HepG2 (cell line): ENCODE data around the gene NUDT2. TPM values are rescaled to one million over a fixed set of nuclear protein-coding genes. Genes with fewer than 3 reads are reported as not detected.
A peak's percentile ranks its signal among the peaks of the same experiment; 100 is the strongest.

Experiments used
- ATF2 ChIP-seq: sonication (generic); formaldehyde crosslinking; IDR thresholded peaks from 2 replicates; pipeline ENCODE4 v1.4.0; 2020; ENCODE audit warnings: missing genetic modification reagents
- ATF7-NPFF ChIP-seq: sonication (generic); formaldehyde crosslinking; IDR thresholded peaks from 2 replicates; pipeline ENCODE4 v1.8.1; 2023; ENCODE audit warnings: mild to moderate bottlenecking, low read depth, missing genetic modification reagents, moderate library complexity
- GFI1 ChIP-seq: sonication (generic); formaldehyde crosslinking; IDR thresholded peaks from 2 replicates; pipeline ENCODE4 v1.5.0; 2020; ENCODE audit warnings: missing genetic modification reagents, mild to moderate bottlenecking, borderline replicate concordance
- GZF1 ChIP-seq: sonication (generic); formaldehyde crosslinking; IDR thresholded peaks from 2 replicates; pipeline ENCODE4 v1.5.1; 2020; ENCODE audit warnings: mild to moderate bottlenecking, missing genetic modification reagents
- NR2C2 ChIP-seq: sonication (generic); formaldehyde crosslinking; IDR thresholded peaks from 2 replicates; pipeline ENCODE4 v1.4.0; 2020; ENCODE audit warnings: missing genetic modification reagents, mild to moderate bottlenecking, moderate library complexity, borderline replicate concordance
- RXRA ChIP-seq: sonication (generic); formaldehyde crosslinking; IDR thresholded peaks from 2 replicates; pipeline ENCODE4 v1.5.1; 2020; ENCODE audit warnings: missing genetic modification reagents
- SP1 ChIP-seq, 2 experiments: fragments of 450-650 bp in 1 of 2; sonication (generic) in 1 of 2; formaldehyde crosslinking in 1 of 2; IDR thresholded peaks; 2 replicates each; pipeline versions ENCODE4 v1.4.0 to v1.6.1; 2016 to 2020; ENCODE audit warnings: missing genetic modification reagents in 1 of 2
- ZFP90 ChIP-seq: sonication (generic); formaldehyde crosslinking; IDR thresholded peaks from 2 replicates; pipeline ENCODE4 v1.8.0; 2022; ENCODE audit warnings: missing genetic modification reagents, mild to moderate bottlenecking, inconsistent platforms, borderline replicate concordance
- ZNF350 ChIP-seq: sonication (generic); formaldehyde crosslinking; IDR thresholded peaks from 2 replicates; pipeline ENCODE4 v1.4.0; 2020; ENCODE audit warnings: mild to moderate bottlenecking, low read depth, missing genetic modification reagents, borderline replicate concordance
- ZNF687 ChIP-seq: sonication (generic); formaldehyde crosslinking; IDR thresholded peaks from 2 replicates; pipeline ENCODE4 v1.5.1; 2020; ENCODE audit warnings: mild to moderate bottlenecking, missing genetic modification reagents, moderate library complexity
- ZNF7 ChIP-seq: IDR thresholded peaks from 2 replicates; pipeline ENCODE4 v1.6.1; 2016; ENCODE audit warnings: missing biosample characterization, missing genetic modification reagents
- ZNF749 ChIP-seq: sonication (generic); formaldehyde crosslinking; IDR thresholded peaks from 2 replicates; pipeline ENCODE4 v1.8.0; 2022; ENCODE audit warnings: mild to moderate bottlenecking, missing genetic modification reagents, moderate library complexity, borderline replicate concordance
- polyA plus RNA-seq, 8 experiments: library from polyadenylated mRNA; depleted of rRNA in 3 of 8; stranded (reverse) in 7 of 8; unstranded in 1 of 8; fragments of >200 nt; fragmentation: Illumina TruSeq in 4 of 8; extraction: Trizol in 4 of 8; gene quantifications; 2 replicates each; pipeline versions ENCODE4 v1.2.1 to v1.2.3, GENCODE V29; 2011 to 2016; ENCODE audit warnings: low read depth in 4 of 8, missing spikeins in 1 of 8, mixed read lengths in 1 of 8; ENCODE audit not compliant: insufficient read depth in 1 of 8
- total RNA-seq, 5 experiments: library from RNA; depleted of rRNA; stranded (reverse); fragments of >200 nt; fragmentation: Illumina TruSeq; extraction: Trizol; gene quantifications; 2 replicates each; pipeline ENCODE4 v1.2.3, GENCODE V29; 2016; ENCODE audit warnings: low read depth in 1 of 5
- TF ChIP-seq, protein P1 (sequence below): sonication (generic); formaldehyde crosslinking; IDR thresholded peaks from 2 replicates; pipeline ENCODE4 v1.8.1; 2023; ENCODE audit warnings: mild to moderate bottlenecking, inconsistent platforms, moderate library complexity, missing genetic modification reagents, borderline replicate concordance
- TF ChIP-seq, protein P2 (sequence below), 2 experiments: IDR thresholded peaks; 2 replicates each; pipeline ENCODE4 v1.6.1; 2011 to 2012; ENCODE audit warnings: low read length in 2 of 2, borderline replicate concordance in 1 of 2, low read depth in 1 of 2, mild to moderate bottlenecking in 1 of 2, moderate library complexity in 1 of 2
- TF ChIP-seq, protein P3 (sequence below): IDR thresholded peaks from 2 replicates; pipeline ENCODE4 v1.6.1; 2018; ENCODE audit warnings: missing genetic modification reagents

NUDT2 gene
- total and polyA plus RNA-seq, 2 of the 13 experiments (the other 11 are each of a cell fraction or from before 2014, with no cell fraction given), result 19.9 to 24.6 TPM

DNA sequence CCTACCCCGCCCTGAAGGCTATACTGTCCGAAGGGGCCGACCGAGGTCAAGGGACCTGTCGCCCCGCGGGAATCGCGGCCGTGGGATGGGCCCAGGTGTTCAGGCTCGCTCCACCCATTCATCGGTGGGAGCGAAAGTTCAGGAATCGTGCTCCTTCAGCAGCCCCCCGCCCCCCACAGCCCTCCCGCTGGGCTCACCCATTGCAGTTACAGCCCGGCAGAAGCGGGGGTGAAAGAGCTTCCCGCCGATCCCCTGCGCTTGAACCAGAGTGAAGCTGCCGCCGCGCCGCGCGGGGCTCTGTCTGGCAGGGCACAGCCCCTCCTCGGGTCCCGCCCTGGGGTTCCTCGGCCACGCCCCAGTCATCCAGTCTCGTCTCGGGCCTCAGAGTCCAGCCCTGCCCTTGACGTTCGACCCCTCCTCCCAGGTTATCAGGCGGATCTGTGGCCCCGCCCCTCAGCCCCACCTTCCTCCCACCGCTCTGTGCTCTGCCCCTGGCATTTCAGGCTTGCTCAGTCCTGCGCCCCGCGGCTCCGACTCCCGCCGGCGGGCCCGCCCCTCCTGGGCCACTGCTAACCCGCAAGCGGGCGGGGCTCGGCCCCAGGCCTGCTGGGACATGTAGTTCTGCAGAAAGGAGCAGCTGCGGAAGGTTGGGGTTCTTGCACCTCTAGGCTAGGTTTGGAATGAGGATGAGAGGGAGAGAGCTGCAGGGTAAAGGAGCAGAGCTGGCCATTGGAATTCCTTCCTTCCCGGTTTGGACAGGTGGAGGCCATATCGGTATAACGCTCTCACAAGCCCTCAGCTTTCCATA, 47.4 kb downstream of the NUDT2 start, which contains the start of gene MYORG (continued):
- peak; percentile 69 for TF ChIP-seq GFI1 (CRISPR knock-in tag)
- TF ChIP-seq ATF7-NPFF (CRISPR knock-in tag), result peak; percentile 23; the same call in 1 of the 2 replicates
- TF ChIP-seq, protein P1, sequence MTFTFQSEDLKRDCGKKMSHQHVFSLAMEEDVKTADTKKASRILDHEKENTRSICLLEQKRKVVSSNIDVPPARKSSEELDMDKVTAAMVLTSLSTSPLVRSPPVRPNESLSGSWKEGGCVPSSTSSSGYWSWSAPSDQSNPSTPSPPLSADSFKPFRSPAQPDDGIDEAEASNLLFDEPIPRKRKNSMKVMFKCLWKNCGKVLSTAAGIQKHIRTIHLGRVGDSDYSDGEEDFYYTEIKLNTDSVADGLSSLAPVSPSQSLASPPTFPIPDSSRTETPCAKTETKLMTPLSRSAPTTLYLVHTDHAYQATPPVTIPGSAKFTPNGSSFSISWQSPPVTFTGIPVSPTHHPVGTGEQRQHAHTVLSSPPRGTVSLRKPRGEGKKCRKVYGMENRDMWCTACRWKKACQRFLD, result no peak
- peak; percentile 75; the same call in 1 of the 2 replicates for TF ChIP-seq ZNF350 (CRISPR knock-in tag)
- TF ChIP-seq RXRA (CRISPR knock-in tag), result peak; percentile 87
- peak; percentile 92 for TF ChIP-seq NR2C2
- TF ChIP-seq ZNF7, result no peak
- TF ChIP-seq, protein P2, sequence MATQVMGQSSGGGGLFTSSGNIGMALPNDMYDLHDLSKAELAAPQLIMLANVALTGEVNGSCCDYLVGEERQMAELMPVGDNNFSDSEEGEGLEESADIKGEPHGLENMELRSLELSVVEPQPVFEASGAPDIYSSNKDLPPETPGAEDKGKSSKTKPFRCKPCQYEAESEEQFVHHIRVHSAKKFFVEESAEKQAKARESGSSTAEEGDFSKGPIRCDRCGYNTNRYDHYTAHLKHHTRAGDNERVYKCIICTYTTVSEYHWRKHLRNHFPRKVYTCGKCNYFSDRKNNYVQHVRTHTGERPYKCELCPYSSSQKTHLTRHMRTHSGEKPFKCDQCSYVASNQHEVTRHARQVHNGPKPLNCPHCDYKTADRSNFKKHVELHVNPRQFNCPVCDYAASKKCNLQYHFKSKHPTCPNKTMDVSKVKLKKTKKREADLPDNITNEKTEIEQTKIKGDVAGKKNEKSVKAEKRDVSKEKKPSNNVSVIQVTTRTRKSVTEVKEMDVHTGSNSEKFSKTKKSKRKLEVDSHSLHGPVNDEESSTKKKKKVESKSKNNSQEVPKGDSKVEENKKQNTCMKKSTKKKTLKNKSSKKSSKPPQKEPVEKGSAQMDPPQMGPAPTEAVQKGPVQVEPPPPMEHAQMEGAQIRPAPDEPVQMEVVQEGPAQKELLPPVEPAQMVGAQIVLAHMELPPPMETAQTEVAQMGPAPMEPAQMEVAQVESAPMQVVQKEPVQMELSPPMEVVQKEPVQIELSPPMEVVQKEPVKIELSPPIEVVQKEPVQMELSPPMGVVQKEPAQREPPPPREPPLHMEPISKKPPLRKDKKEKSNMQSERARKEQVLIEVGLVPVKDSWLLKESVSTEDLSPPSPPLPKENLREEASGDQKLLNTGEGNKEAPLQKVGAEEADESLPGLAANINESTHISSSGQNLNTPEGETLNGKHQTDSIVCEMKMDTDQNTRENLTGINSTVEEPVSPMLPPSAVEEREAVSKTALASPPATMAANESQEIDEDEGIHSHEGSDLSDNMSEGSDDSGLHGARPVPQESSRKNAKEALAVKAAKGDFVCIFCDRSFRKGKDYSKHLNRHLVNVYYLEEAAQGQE (IDR thresholded peaks at IDR 0.05; ENCODE audit: borderline replicate concordance in 1 of 2, low read depth in 1 of 2, low read length in 2 of 2), result peak in 1 of 2 experiments; percentile 26; a peak in 1 of 4 replicates
- TF ChIP-seq SP1 (IDR thresholded peaks at IDR 0.05), result no peak
- TF ChIP-seq SP1 (CRISPR knock-in tag; IDR thresholded peaks at IDR 0.05), result peak; percentile 85
- no peak for TF ChIP-seq GZF1 (CRISPR knock-in tag)
- TF ChIP-seq ZNF749 (CRISPR knock-in tag), result peak; percentile 62; the same call in 1 of the 2 replicates
- TF ChIP-seq, protein P3, sequence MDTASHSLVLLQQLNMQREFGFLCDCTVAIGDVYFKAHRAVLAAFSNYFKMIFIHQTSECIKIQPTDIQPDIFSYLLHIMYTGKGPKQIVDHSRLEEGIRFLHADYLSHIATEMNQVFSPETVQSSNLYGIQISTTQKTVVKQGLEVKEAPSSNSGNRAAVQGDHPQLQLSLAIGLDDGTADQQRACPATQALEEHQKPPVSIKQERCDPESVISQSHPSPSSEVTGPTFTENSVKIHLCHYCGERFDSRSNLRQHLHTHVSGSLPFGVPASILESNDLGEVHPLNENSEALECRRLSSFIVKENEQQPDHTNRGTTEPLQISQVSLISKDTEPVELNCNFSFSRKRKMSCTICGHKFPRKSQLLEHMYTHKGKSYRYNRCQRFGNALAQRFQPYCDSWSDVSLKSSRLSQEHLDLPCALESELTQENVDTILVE (CRISPR knock-in tag), result 0 out of 2 replicates have a peak, but pooled peaks have one; percentile 63
- TF ChIP-seq ATF2, result 0 out of 2 replicates have a peak, but pooled peaks have one; percentile 19
- TF ChIP-seq ZNF687 (CRISPR knock-in tag), result peak; percentile 78
- no peak; the same call in 1 of the 2 replicates for TF ChIP-seq ZFP90
